SHP77 treated with DMSO at 0.1 percent for 48 hours (cell line): ENCODE data around the gene ZSWIM5.
"Not testable (repeated sequence)": the region's sequence is repeated elsewhere in the genome, so short reads cannot be mapped to it uniquely, and the experiment has no call there.

ENCODE experiments used
- DNase-seq: peaks from one replicate; lab custom pipeline; 2025; lab: John Stamatoyannopoulos, UW

ZSWIM5 gene

DNA sequence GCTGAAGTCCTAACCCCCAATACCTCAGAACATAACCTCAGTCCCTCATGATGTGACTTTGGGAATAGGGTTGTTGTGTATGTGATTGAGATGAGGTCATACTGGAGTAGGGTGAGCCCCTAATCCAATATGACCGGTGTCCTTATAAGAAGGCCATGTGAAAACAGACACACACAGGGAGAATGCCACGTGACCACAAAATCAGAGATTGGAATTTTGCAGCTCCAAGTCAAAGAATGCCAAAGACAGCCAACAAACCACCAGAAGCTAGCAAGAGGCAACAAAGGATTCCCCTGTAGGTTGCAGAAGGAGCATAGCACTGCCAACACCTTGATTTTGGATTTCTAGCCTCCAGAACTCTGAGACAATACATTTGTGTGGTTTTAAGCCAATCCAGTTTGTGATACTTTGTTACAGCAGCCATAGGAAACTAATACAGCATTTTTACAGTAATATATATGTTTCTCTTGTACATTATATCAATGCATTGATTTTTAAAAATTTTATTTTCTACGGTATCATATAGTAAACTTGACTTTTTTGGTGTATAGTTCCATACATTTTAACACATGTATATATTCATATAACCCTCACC lies 5.4 kb downstream of the ZSWIM5 start:
- no peak for DNase-seq

DNA sequence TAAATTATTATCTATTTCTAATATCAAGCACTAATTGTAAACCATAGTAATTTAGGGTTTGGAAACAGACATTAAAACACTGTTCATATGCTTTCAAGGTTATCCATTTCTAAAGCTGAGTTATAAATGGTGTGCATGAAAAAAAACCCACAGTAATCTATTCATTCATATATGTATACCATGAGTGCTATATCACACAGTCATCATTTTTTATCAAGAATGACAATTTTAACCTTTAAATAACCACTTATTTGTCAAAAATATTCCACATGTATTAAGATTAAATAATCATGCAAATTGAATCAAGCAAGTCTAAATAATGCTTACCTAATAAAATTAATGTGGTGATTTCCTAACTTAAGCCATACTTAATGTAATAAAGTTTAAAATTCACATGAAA lies 6.0 kb downstream of the ZSWIM5 start:
- DNase-seq: no peak

DNA sequence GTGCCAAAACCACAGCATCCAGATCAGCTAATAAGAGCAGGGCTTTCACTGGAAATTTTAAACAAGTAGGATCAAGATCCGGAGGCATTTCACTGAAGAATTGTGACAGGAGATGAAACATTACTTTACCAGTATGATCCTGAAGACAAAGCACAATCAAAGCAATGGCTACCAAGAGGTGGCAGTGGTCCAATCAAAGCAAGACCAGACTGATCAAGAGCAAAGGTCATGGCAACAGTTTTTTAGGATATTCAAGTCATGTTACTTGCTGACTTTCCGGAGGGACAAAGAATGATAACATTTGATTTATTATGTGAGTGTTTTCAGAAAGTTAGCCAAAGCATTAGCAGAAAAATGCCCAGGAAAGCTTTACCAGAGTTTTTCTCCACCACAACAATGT lies 8.2 kb downstream of the ZSWIM5 start:
- DNase-seq: no peak

DNA sequence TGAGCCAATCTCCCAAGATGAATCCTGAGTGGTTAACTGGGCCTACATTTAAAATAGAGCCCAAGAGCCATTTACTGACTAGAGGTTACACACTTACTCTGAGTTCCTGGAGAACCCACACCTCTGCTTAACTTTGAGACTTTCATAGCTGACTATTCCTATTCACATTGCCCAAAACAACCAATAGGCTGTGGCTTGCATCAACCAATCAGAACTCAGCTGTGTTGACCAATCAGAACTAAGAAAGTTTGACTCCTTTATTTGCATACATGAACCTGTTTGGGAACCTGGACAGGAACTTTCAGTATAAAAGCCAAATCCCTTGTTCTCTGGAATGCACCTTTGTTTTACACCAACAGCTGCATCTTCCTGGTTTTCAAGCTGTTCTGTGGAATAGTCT lies 9.5 kb downstream of the ZSWIM5 start:
- no peak for DNase-seq

DNA sequence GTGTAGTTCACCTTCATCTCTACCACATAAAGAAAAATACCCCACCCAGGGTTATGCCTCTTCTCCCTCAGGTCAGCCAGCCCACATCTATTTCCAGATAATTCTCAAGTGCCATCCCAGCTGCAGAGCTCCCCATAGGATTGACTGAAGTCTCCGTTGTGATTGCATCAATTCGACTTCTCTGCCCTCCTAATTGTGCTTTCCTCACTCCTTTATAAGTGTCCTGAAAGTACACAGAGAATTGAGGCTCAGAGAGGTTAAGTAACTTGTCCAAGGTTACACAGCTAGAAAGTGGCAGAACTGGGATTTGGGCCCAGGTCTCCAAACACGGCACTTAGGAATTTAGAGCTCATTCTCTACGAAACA lies 15.0 kb downstream of the ZSWIM5 start:
- no peak for DNase-seq

DNA sequence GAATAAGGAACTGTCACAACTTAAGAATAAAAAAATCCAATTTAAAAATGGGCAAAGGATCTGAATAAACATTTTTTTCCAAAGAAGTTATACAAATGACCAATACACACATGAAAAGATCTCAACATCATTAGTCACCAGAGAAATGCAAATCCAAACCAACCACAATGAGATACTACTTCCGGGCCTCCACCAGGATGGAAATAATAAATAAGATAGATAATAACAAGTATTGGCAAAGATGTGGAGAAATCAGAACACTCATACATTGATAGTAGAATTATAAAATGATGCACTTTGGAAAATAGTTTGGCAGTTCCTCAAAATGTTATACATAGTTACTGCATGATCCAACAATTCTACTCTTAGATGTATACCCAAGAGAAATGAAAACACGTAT lies 18.7 kb downstream of the ZSWIM5 start:
- DNase-seq: no peak

DNA sequence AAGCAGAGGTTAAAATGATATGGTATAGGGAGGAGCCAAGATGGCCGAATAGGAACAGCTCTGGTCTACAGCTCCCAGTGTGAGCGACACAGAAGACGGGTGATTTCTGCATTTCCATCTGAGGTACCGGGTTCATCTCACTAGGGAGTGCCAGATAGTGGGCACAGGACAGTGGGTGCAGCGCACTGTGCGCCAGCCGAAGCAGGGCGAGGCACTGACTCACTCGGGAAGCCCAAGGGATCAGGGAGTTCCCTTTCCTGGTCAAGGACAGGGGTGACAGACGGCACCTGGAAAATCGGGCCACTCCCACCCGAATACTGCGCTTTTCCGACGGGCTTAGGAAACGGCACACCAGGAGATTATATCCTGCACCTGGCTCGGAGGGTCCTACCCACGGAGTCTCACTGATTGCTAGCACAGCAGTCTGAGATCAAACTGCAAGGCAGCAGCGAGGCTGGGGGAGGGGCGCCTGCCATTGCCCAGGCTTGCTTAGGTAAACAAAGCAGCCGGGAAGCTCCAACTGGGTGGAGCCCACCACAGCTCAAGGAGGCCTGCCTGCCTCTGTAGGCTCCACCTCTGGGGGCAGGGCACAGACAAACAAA lies 26.4 kb downstream of the ZSWIM5 start:
- not testable (repeated sequence) for DNase-seq

DNA sequence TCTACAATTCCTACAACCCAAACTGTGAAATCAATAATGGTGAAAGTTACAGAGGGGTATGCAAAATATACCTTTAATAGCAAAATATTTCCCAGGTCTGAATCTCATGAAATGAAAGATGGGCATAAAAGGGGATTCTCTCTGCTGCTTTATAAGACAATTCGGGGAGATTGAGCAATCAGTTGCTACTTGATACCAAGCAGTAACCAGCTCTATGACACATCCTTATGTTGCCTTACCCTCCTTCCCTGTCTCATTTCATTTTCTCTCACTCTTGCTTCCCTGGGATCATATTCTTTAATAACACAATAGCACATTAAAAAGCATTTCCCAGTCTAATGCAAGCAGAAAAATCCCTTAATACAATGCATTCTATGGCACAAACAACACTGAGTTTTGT lies 29.0 kb downstream of the ZSWIM5 start:
- no peak for DNase-seq

DNA sequence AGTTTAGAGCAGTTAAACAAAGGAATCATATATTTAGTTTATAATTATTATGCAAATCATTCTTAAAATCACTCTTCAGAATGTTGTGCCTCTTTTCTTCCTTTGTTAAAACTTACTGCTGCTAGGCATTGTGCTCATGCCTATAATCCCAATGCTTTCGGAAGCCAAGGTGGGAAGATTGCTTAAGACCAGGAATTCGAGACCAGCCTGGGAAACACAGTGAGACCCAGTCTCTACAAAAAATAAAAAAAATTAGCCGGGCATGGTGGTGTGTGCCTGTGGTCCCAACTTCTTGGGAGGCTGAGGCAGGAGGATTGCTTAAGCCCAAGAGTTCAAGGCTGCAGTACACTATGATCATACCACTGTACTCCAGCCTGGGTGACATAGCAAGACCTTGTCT lies 33.6 kb downstream of the ZSWIM5 start:
- no peak for DNase-seq

DNA sequence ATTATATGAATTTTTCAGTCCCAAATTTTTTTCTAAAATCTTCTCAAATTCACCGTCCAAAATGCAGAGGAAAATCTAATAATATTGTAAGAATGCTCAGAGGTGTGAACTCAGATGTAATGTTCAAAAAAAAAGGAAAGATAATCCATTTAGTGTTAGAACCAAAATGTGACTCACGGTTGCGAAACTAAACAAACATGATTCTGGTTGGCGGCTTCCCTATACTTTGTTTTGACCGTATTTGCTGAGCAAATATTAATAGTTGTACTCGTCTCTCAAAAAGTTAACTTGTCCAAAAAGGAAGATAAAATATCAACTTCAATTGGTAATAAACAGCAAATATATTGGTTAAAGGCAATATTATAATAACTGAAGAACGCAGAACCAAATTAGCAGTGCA lies 34.4 kb downstream of the ZSWIM5 start:
- peak; percentile 19 for DNase-seq

DNA sequence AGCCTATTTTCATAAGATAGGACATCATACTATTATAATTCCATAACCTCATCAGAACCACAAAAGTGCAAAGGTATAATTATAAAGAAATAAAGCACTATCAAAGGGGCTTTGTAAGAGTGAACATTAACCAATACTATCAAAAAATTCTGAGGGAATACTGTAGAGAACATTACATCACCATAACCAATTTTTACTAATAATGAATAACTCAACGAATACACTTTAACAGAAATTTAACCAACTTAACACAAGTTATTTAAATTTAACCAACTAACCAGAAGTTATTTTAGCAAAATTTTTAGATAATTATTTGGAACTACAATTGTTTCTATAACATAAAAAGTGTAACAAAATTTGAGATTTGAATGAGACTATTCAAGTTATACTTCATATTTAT lies 34.8 kb downstream of the ZSWIM5 start:
- DNase-seq: no peak

DNA sequence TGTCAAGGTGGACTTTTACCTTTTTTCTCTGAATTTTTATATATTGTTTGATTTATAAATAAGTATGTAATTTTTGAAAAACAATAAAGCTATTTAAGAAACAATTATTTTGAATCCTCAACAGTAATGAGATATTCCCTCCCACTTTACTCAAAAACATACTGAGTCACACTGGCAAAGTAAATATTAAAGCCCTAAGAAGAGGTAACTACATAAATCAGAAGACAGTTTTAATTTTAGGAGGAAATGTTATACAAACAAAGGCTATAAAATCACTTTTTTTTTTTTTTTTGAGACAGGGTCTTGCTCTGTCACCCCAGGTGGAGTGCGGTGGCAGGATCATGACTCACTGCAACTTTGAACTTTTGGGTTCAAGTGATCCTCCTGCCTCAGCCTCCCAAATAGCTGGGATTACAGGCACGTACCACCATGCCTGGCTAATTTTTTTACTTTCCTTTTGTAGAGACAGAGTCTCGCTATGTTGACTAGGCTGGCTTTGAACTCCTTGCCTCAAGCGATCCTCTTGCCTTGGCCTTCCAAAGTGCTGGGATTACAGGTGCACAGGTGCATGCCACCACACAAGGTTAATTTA lies 36.2 kb downstream of the ZSWIM5 start:
- DNase-seq: peak; percentile 52

DNA sequence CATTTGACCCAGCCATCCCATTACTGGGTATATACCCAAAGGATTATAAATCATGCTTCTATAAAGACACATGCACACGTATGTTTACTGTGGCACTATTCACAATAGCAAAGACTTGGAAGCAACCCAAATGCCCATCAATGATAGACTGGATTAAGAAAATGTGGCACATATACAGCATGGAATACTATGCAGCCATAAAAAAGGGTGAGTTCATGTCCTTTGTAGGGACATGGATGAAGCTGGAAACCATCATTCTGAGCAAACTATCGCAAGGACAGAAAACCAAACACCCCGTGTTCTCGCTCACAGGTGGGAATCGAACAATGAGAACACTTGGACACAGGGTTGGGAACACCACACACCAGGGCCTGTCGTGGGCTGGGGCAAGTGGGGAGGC lies 38.5 kb downstream of the ZSWIM5 start:
- DNase-seq: not testable (repeated sequence)

DNA sequence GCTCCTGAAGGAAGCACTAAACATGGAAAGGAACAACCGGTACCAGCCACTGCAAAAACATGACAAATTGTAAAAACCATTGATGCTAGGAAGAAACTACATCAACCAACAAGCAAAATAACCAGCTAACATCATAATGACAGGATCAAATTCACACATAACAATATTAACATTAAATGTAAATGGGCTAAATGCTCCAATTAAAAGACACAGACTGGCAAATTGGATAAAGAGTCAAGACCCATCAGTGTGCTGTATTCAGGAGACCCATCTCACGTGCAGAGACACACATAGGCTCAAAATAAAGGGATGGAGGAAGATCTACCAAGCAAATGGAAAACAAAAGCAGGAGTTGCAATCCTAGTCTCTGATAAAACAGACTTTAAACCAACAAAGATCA lies 42.1 kb downstream of the ZSWIM5 start:
- not testable (repeated sequence) for DNase-seq

DNA sequence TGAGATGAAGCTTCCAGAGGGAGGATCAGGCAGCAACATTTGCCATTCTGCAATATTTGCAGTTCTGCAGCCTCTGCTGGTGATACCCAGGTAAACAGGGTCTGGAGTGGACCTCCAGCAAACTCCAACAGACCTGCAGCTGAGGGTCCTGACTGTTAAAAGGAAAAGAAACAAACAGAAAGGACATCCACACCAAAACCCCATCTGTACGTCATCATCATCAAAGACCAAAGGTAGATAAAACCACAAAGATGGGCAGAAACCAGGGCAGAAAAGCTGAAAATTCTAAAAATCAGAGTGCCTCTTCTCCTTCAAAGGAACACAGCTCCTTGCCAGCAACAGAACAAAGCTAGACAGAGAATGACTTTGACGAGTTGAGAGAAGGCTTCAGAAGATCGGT lies 43.3 kb downstream of the ZSWIM5 start:
- DNase-seq: not testable (repeated sequence)

DNA sequence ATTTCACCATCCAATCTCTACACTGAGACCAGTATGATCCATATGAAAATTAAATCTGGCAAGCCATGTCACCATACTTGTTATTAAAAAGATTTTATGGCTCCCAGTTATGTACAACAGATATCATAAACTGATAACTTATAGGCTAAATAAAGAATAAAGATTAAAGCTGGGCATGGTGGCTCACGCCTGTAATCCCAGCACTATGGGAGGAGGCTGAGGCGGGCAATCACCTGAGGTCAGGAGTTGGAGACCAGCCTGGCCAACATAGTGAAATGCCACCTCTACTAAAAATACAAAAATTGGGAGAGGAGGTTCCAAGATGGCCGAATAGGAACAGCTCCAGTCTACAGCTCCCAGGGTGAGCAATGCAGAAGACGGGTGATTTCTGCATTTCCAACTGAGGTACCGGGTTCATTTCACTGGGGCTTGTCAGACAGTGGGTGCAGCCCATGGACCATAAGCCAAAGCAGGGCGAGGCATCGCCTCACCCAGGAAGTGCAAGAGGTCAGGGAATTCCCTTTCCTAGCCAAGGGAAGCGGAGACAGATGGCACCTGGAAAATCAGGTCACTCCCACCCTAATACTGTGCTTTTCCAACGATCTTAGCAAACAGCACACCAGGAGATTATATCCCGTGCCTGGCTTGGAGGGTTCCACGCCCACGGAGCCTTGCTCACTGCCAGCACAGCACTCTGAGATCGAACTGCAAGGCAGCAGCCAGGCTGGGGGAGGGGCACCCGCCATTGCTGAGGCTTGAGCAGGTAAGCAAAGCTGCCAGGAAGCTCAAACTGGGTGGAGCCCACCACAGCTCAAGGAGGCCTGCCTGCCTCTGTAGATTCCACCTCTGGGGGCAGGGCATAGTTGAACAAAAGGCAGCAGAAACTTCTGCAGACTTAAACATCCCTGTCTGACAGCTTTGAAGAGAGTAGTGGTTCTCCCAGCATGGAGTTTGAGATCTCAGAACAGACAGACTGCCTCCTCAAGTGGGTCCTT lies 44.1 kb downstream of the ZSWIM5 start:
- not testable (repeated sequence) for DNase-seq

DNA sequence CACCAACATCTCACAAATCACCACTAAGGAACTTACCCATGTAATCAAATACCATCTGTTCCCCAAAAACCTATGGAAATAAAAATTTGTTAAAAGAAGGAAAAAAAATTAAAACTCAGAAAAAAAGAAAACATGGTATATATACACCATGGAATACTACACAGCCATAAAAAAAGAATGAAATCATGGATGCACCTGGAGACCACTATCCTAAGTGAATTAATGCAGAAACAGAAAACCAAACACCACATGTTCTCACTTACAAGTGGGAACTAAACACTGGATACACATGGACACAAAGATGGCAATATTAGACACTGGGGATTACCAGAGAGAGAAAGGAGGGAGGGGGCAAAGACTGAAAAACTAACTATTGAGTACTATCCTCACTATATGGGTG lies 50.4 kb downstream of the ZSWIM5 start:
- DNase-seq: no peak

DNA sequence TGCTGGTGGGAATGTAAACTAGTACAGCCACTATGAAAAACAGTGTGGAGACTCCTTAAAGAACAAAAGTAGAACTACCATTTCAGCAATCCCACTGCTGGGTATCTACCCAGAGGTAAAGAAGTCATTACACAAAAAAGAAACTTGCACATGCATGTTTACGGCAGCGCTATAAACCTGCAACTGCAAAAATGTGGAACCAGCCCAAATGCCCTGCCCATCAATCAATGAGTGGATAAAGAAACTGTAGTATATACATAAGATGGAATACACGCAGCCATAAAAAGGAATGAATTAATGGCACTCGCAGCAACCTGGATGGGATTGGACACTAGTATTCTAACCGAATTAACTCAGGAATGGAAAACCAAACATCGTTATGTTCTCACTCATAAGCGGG lies 51.0 kb downstream of the ZSWIM5 start:
- DNase-seq: no peak

DNA sequence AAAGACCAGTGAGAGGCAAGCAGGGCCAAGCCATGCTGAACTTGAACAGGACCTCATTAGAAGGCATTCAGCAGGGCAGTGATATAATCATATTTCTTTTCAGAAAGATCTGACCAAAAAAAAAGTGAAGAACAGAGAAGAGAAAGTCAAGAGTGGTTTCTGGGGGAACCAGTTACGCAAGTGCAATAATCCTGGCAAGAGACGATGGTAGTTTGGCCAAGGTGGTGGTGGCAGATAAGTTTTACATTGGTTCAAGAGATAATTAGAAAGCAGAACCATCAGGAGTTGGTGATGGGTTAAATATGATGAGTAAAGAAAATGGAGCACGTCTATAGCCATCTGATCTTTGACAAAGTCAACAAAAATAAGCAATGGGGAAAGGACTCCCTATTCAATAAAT lies 54.3 kb downstream of the ZSWIM5 start:
- no peak for DNase-seq

DNA sequence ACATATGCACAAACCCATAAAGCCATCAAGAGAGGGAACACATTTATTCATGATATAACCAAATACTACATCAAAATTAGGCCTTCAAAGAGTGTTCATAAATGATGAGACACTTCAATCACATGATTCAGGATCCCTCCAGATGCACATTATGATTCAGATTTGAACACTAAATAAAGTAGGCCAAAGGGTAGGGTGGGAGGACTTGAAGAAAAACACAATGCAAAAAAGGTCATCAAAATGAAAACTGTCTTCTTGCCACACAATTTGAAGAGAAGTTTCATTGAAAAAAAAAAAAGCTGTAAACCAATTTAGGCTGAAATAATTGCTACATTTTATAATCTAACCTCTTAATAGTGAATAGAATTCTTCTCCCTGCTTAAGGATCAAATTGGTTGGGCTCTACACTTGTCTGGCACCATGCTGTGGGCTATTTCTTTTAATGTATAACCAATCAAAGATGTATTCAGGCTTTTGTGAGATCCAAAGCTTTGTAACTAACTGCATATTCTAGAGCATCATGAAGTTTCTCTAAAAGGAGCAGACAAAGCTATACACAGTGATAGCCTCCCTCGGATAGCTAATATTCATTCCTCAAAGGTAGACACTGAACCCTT lies 58.1 kb downstream of the ZSWIM5 start:
- no peak for DNase-seq

DNA sequence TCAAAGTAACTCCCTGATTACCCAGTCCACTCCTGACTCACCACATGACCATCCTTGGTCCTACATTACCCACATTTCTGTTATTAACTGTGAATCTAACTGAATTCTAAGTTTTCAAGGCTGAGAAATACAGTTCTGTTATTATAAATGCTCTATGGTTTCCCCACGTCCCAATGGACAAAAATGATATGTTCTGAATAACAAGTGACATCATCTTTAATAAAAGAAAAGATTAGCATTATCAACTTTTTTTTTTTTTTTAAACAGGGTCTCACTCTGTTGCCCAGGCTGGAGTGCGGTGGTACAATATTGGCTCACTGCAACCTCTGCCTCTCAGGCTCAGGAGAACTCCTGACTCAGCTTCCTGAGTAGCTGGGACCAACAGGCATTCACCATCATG lies 59.6 kb downstream of the ZSWIM5 start:
- no peak for DNase-seq

DNA sequence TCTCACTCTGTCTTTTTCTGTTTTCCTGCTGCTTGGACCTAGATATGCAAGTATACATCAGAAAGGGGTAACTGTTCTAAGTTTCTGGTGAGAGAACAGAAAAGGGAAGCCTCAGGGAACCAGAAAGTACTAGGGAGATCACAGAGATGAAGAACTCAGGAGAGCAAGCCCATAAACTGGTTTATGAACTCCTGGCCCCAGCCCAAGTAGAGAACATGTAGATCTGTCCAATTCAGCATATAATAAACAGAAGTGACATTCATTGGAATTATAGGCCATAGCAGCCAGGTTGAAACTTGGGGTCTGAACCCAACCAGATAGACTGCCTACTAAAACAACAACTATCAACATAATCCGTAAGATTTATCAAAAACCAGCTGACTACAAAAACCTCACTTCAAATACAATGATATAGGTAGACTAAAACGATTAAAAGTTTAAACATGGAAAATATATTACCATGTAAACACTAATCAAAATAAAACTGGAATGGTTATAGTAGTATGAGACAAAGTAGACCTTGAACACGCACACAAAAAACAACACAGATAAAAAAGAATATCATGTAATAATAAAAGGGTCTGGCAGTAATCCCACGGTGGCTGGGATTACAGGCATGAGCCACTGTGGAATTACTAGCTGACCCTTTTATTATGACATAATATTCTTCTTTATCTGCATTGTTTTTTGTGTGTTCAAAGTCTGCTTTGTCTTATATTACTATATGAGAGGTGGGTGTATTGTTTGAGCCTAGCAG lies 65.0 kb downstream of the ZSWIM5 start:
- no peak for DNase-seq
